ENCODE measurements around the gene SMIM12. TPM values are rescaled to one million over a fixed set of nuclear protein-coding genes. Genes with fewer than 3 reads are reported as not detected.
A peak's percentile ranks its signal among the peaks of the same experiment; 100 is the strongest.

Gene SMIM12
- total RNA-seq, 5 donors from 2014 or later (not counting 1 experiment from before 2014, with no cell fraction given), result 29.8 to 46.7 (median 37.1) TPM

DNA sequence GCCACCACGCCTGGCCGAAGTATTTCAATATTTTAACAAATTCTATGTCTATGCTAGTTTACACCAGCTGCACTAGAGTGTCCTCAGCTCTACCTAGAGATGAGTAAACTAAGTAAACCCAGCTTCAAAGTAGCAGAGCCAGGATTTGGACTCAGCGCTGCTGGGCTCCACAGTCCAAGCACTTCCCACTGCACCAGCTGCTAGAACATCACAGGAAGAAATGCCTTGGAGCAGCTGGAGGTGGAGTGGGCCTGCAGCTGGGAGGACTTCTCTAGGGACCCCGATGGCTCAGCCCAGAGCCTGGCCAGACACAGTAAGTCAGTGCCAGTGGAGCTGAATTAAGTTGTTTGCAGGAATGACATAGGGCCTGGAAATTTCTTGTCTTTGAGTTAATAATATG is 10.2 kb upstream of the SMIM12 start:
- H3K27me3 ChIP-seq (replicated peaks in 1 of 2; ENCODE audit: control insufficient read depth in 2 of 2, extremely low read depth in 1 of 2, insufficient read depth in 2 of 2, low read length in 1 of 2), result peaks cover 0 to 21% of the 10 kb centered on the region in 2 experiments
- H3K4me3 Mint-ChIP-seq, result no peak overlapping the region
- no peak overlapping the region for H3K27ac ChIP-seq (ENCODE audit: low read length)
- 100% methylated on average over 1 of the region's 4 CpGs for WGBS (ENCODE audit: insufficient coverage)
- H3K9me3 Mint-ChIP-seq, result no peaks in the 10 kb centered on the region
- peaks cover 22 to 31% of the 10 kb centered on the region in 2 donors for H3K27me3 Mint-ChIP-seq
- no peak for DNase-seq
- peaks cover 10 to 37% of the 10 kb centered on the region in 2 experiments for H3K4me1 ChIP-seq (ENCODE audit: control insufficient read depth in 1 of 2, extremely low read depth in 1 of 2, insufficient read depth in 2 of 2, low read length in 2 of 2)
- peaks cover 21 to 28% (median 24%) of the 10 kb centered on the region in 3 donors for H3K4me1 Mint-ChIP-seq
- H3K36me3 Mint-ChIP-seq, result no peaks in the 10 kb centered on the region
- no peak for ATAC-seq (replicated peaks in 1 of 4)
- H3K27ac Mint-ChIP-seq, result no peak overlapping the region
- ChIA-PET POLR2A (no interaction called here), CTCF (interaction anchor here in 1 of 2 donors (2.1 kb wide), 1 partner anchor 17 kb away, joined by 6 read pairs; no protein-coding TSS in a partner anchor)
- no peak overlapping the region for H3K4me3 ChIP-seq (ENCODE audit: control insufficient read depth in 1 of 2, extremely low read depth in 1 of 2, low read length in 1 of 2)
- no peaks in the 10 kb centered on the region for H3K36me3 ChIP-seq (ENCODE audit: control insufficient read depth in 2 of 2, extremely low read depth in 1 of 2, insufficient read depth in 1 of 2, low read length in 1 of 2)
- H3K9me3 ChIP-seq, result no peaks in the 10 kb centered on the region

GRCh38 chr1:34868230-34869049 is 8.9 kb upstream of the SMIM12 start:
- DNase-seq, result no peak
- Mint-ChIP-seq H3K27ac (peak overlapping the region in 1 of 2 donors; percentile 47), H3K36me3 (no peaks in the 10 kb centered on the region), H3K4me1 (peaks cover 34 to 41% (median 37%) of the 10 kb centered on the region in 3 donors), H3K4me3 (peak overlapping the region in 2 of 3 donors; percentile 66 to 82), H3K27me3 (peaks cover 19 to 24% of the 10 kb centered on the region in 2 donors), H3K9me3 (no peaks in the 10 kb centered on the region)
- H3K27ac ChIP-seq (ENCODE audit: low read length), result no peak overlapping the region
- 94% methylated on average over 35 of the region's 44 CpGs for whole genome bisulfite sequencing (ENCODE audit: insufficient coverage)
- H3K4me3 ChIP-seq (ENCODE audit: control insufficient read depth in 1 of 2, extremely low read depth in 1 of 2, low read length in 1 of 2), result no peak overlapping the region
- H3K4me1 ChIP-seq (ENCODE audit: control insufficient read depth in 1 of 2, extremely low read depth in 1 of 2, insufficient read depth in 2 of 2, low read length in 2 of 2), result peaks cover 24 to 49% of the 10 kb centered on the region in 2 experiments
- H3K27me3 ChIP-seq (replicated peaks in 1 of 2; ENCODE audit: control insufficient read depth in 2 of 2, extremely low read depth in 1 of 2, insufficient read depth in 2 of 2, low read length in 1 of 2), result peaks cover 0 to 21% of the 10 kb centered on the region in 2 experiments
- ChIA-PET CTCF (interaction anchor here (0.7 to 2.1 kb wide), 4 partner anchors 8 to 20 kb away, joined by 4 to 6 read pairs (median 4); no protein-coding TSS in a partner anchor), POLR2A (no interaction called here)
- no peaks in the 10 kb centered on the region for H3K9me3 ChIP-seq
- no peaks in the 10 kb centered on the region for H3K36me3 ChIP-seq (ENCODE audit: control insufficient read depth in 2 of 2, extremely low read depth in 1 of 2, insufficient read depth in 1 of 2, low read length in 1 of 2)
- no peak for ATAC-seq (replicated peaks in 1 of 4)

DNA sequence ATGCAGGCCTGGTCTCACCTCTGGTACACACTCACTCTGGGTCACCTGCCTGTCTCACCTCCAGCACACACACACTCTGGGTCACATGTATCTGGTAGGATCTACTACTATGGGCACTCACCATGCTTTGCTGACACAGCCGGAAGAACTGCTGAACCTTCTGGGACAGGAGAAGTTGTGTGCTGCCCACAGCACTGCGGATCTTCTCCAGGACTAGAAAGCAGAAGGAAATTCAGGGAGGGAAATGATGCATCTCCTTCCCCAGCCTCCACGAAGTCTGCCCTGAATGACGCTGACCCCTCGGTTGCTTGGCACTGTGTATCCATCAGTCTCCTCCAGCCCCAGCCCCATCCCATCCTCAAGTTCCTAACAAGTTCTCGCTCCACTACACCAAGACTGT is 7.9 kb upstream of the SMIM12 start:
- peaks cover 11 to 15% of the 10 kb centered on the region in 2 donors for H3K27me3 Mint-ChIP-seq
- CTCF ChIA-PET, result interaction anchor here in 1 of 2 donors (0.5 to 4.8 kb wide), 3 partner anchors 14 to 140 kb away, joined by 3 to 37 read pairs (median 3); no protein-coding TSS in a partner anchor
- peak overlapping the region; percentile 45 to 82 (median 66) for H3K4me3 Mint-ChIP-seq
- peak overlapping the region; percentile 11 to 47 for H3K27ac Mint-ChIP-seq
- no peaks in the 10 kb centered on the region for H3K9me3 Mint-ChIP-seq
- 77% methylated on average over 6 of the region's 6 CpGs for WGBS (ENCODE audit: insufficient coverage)
- Histone ChIP-seq H3K27me3 (replicated peaks in 1 of 2; ENCODE audit: control insufficient read depth in 2 of 2, extremely low read depth in 1 of 2, insufficient read depth in 2 of 2, low read length in 1 of 2) (peaks cover 0 to 17% of the 10 kb centered on the region in 2 experiments), H3K9me3 (no peaks in the 10 kb centered on the region), H3K4me1 (ENCODE audit: control insufficient read depth in 1 of 2, extremely low read depth in 1 of 2, insufficient read depth in 2 of 2, low read length in 2 of 2) (peaks cover 28 to 58% of the 10 kb centered on the region in 2 experiments), H3K27ac (ENCODE audit: low read length) (no peak overlapping the region), H3K4me3 (ENCODE audit: control insufficient read depth in 1 of 2, extremely low read depth in 1 of 2, low read length in 1 of 2) (no peak overlapping the region), H3K36me3 (ENCODE audit: control insufficient read depth in 2 of 2, extremely low read depth in 1 of 2, insufficient read depth in 1 of 2, low read length in 1 of 2) (no peaks in the 10 kb centered on the region)
- H3K36me3 Mint-ChIP-seq, result no peaks in the 10 kb centered on the region
- POLR2A ChIA-PET, result no interaction called here
- no peak for ATAC-seq (replicated peaks in 1 of 4)
- no peak for DNase-seq
- peaks cover 44 to 51% (median 47%) of the 10 kb centered on the region in 3 donors for H3K4me1 Mint-ChIP-seq

DNA sequence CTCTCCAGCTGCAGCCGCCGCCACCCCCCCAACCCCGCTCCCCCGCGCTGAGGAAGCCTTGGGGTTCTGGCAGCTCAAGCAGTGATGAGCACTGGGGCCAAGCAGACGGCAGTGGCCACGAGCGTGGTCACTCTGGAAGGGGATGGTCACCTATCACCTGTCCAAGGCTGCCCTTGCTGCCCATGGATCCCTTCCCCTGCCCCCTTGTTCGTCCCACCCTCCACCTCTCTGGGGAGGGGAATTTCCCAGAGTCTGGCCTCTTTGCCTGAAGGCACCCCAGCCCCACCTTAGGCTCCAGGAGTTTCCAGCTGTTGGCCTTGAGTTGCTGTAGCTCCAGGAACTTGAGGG is 7.2 kb upstream of the SMIM12 start:
- Histone ChIP-seq H3K4me1 (ENCODE audit: control insufficient read depth in 1 of 2, extremely low read depth in 1 of 2, insufficient read depth in 2 of 2, low read length in 2 of 2) (peaks cover 28 to 54% of the 10 kb centered on the region in 2 experiments), H3K4me3 (ENCODE audit: control insufficient read depth in 1 of 2, extremely low read depth in 1 of 2, low read length in 1 of 2) (peak overlapping the region; percentile 59 to 65), H3K27ac (ENCODE audit: low read length) (peak overlapping the region; percentile 67), H3K36me3 (ENCODE audit: control insufficient read depth in 2 of 2, extremely low read depth in 1 of 2, insufficient read depth in 1 of 2, low read length in 1 of 2) (no peaks in the 10 kb centered on the region), H3K27me3 (replicated peaks in 1 of 2; ENCODE audit: control insufficient read depth in 2 of 2, extremely low read depth in 1 of 2, insufficient read depth in 2 of 2, low read length in 1 of 2) (peaks cover 0 to 12% of the 10 kb centered on the region in 2 experiments), H3K9me3 (no peaks in the 10 kb centered on the region)
- H3K27me3 Mint-ChIP-seq, result peaks cover 6 to 9% of the 10 kb centered on the region in 2 donors
- H3K36me3 Mint-ChIP-seq, result no peaks in the 10 kb centered on the region
- peak overlapping the region in 1 of 2 donors; percentile 84 for H3K27ac Mint-ChIP-seq
- ATAC-seq (replicated peaks in 1 of 4) (peak in 1 of 4 experiments; percentile 16), DNase-seq (peak in 1 of 35 experiments; percentile 19)
- WGBS (ENCODE audit: insufficient coverage), result no CpG with 5 or more reads among the region's 9 CpGs
- ChIA-PET POLR2A (no interaction called here), CTCF (interaction anchor here (0.5 to 4.8 kb wide), 4 partner anchors 12 to 14 kb away, joined by 3 to 37 read pairs (median 3); no protein-coding TSS in a partner anchor)
- H3K4me1 Mint-ChIP-seq, result peaks cover 43 to 54% (median 45%) of the 10 kb centered on the region in 3 donors
- peak overlapping the region; percentile 82 to 87 (median 86) for H3K4me3 Mint-ChIP-seq
- no peaks in the 10 kb centered on the region for H3K9me3 Mint-ChIP-seq

DNA sequence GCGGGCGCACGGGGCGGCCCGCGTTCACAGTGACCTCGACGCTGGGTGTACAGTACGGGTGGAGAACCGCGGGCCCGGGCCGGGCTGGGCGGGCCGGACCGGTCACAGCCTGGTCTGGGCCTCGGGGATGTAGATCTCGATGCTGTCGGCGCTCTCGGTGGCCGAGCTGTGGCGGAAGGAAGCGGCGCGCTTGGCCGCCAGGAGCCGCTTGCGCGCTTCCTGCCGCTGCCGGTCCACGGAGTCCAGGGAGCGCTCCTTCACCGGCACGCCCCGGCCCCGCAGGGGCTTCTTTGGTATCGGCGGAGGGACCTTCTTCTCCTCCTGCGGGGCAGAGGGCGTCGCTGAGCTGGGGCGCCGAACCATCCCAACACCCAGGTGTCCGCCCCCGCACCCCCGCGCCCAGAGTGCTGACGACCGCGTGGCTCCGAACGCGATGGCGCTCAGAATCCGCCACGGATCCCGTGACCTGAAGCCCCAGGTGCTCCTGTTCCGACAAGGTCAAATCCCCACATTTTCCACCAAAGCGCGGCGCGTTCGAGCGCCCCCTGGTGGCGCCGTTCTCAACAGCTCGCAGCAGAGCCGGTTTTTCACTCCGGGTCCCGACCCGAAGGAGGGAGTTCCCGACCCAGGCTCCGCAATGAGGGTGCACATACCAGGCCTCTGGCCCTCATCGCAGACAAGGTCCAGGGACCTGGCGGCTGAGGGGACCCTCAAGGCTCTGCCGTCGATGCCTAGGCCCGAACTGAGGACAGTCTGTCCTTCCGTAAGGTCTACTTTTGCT is 6.6 kb upstream of the SMIM12 start:
- Histone ChIP-seq H3K27ac (ENCODE audit: low read length) (peak overlapping the region; percentile 67), H3K36me3 (ENCODE audit: control insufficient read depth in 2 of 2, extremely low read depth in 1 of 2, insufficient read depth in 1 of 2, low read length in 1 of 2) (no peaks in the 10 kb centered on the region), H3K4me1 (ENCODE audit: control insufficient read depth in 1 of 2, extremely low read depth in 1 of 2, insufficient read depth in 2 of 2, low read length in 2 of 2) (peaks cover 25 to 49% of the 10 kb centered on the region in 2 experiments), H3K27me3 (replicated peaks in 1 of 2; ENCODE audit: control insufficient read depth in 2 of 2, extremely low read depth in 1 of 2, insufficient read depth in 2 of 2, low read length in 1 of 2) (peaks cover 0 to 6% of the 10 kb centered on the region in 2 experiments), H3K4me3 (ENCODE audit: control insufficient read depth in 1 of 2, extremely low read depth in 1 of 2, low read length in 1 of 2) (peak overlapping the region; percentile 59 to 65), H3K9me3 (no peaks in the 10 kb centered on the region)
- peak overlapping the region; percentile 84 to 86 for H3K27ac Mint-ChIP-seq
- H3K36me3 Mint-ChIP-seq, result no peaks in the 10 kb centered on the region
- H3K4me1 Mint-ChIP-seq, result peaks cover 37 to 50% (median 40%) of the 10 kb centered on the region in 3 donors
- POLR2A ChIA-PET, result no interaction called here
- ATAC-seq (replicated peaks in 1 of 4) (peak; percentile 79 to 88 (median 82)), DNase-seq (peak; percentile 72 to 96 (median 88))
- peak overlapping the region; percentile 82 to 87 (median 86) for H3K4me3 Mint-ChIP-seq
- CTCF ChIA-PET, result interaction anchor here (0.5 to 4.8 kb wide), 4 partner anchors 11 to 15 kb away, joined by 3 to 37 read pairs (median 3); no protein-coding TSS in a partner anchor
- H3K9me3 Mint-ChIP-seq, result no peaks in the 10 kb centered on the region
- WGBS (ENCODE audit: insufficient coverage), result under 1% methylated on average over 80 of the region's 81 CpGs
- H3K27me3 Mint-ChIP-seq, result peaks cover under 1 to 3% of the 10 kb centered on the region in 2 donors

DNA sequence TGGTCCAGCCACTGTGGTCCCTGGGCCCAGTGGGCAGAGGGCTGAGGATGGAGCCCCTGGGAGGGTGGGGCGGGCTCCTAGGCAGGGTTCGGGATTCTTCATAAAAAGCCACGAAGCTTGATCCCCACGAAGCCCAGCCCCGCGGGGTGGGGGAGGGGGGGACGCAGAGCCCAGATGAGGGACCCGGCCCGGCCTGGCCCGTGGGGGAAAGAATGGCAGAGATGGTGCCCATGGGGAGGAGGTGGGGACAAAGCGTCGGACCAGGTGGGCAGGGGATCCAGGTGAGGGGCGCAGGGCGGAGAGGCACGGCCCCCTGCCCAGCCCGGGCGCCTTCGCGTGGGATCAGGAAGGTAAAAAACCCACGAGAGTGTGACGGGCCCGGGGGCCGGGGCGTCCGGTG is 6.0 kb upstream of the SMIM12 start:
- Mint-ChIP-seq H3K27ac (peak overlapping the region in 1 of 2 donors; percentile 34), H3K4me1 (peaks cover 31 to 52% (median 36%) of the 10 kb centered on the region in 3 donors), H3K27me3 (no peaks in the 10 kb centered on the region), H3K4me3 (peak overlapping the region; percentile 50 to 86 (median 82)), H3K9me3 (no peaks in the 10 kb centered on the region), H3K36me3 (no peaks in the 10 kb centered on the region)
- no peak for ATAC-seq (replicated peaks in 1 of 4)
- peaks cover 0 to 4% of the 10 kb centered on the region in 2 experiments for H3K27me3 ChIP-seq (replicated peaks in 1 of 2; ENCODE audit: control insufficient read depth in 2 of 2, extremely low read depth in 1 of 2, insufficient read depth in 2 of 2, low read length in 1 of 2)
- no peak for DNase-seq
- peak overlapping the region; percentile 67 for H3K27ac ChIP-seq (ENCODE audit: low read length)
- H3K4me1 ChIP-seq (ENCODE audit: control insufficient read depth in 1 of 2, extremely low read depth in 1 of 2, insufficient read depth in 2 of 2, low read length in 2 of 2), result peaks cover 22 to 44% of the 10 kb centered on the region in 2 experiments
- H3K36me3 ChIP-seq (ENCODE audit: control insufficient read depth in 2 of 2, extremely low read depth in 1 of 2, insufficient read depth in 1 of 2, low read length in 1 of 2), result no peaks in the 10 kb centered on the region
- CTCF ChIA-PET, result interaction anchor here (1.7 to 4.8 kb wide), 2 partner anchors 13 kb away, joined by 12 to 37 read pairs; no protein-coding TSS in a partner anchor
- POLR2A ChIA-PET, result no interaction called here
- 18% methylated on average over 20 of the region's 25 CpGs for WGBS (ENCODE audit: insufficient coverage)
- H3K9me3 ChIP-seq, result no peaks in the 10 kb centered on the region
- H3K4me3 ChIP-seq (ENCODE audit: control insufficient read depth in 1 of 2, extremely low read depth in 1 of 2, low read length in 1 of 2), result peak overlapping the region; percentile 59 to 65
